CD8-positive, alpha-beta memory T cell (primary cell): ENCODE data around the gene LRFN4. TPM values are rescaled to one million over a fixed set of nuclear protein-coding genes. Genes with fewer than 3 reads are reported as not detected.
A peak's percentile ranks its signal among the peaks of the same experiment; 100 is the strongest.

ENCODE experiments used
- CTCF ChIA-PET: fragments of 350-600 bp; sonication (Branson Sonifier 250); formaldehyde crosslinking; loops from one replicate; lab custom pipeline; 2021; ENCODE audit warnings: antibody characterized with exemption; lab: Charles Lee
- POLR2A ChIA-PET: fragments of 350-600 bp; sonication (Branson Sonifier 250); formaldehyde crosslinking; loops from one replicate; lab custom pipeline; 2021; ENCODE audit warnings: antibody characterized with exemption; lab: Charles Lee
- DNase-seq, 5 donors: peaks; one replicate each; pipeline versions ENCODE4 v3.0.0 to v3.0.0-alpha.2; 2020 to 2022; ENCODE audit warnings: mixed read lengths in 1 of 5
- H3K27ac ChIP-seq: one replicate; pipeline ENCODE4 v1.7.0; 2013; ENCODE audit warnings: low read depth, mild to moderate bottlenecking, low read length, moderate library complexity
- H3K27me3 ChIP-seq: 2 replicates; pipeline ENCODE4 v1.7.0; 2013; ENCODE audit warnings: low read length, mild to moderate bottlenecking; ENCODE audit not compliant: insufficient read depth, poor library complexity, severe bottlenecking
- H3K36me3 ChIP-seq: 2 replicates; pipeline ENCODE4 v1.7.0; 2013; ENCODE audit warnings: mild to moderate bottlenecking, low read length, moderate library complexity; ENCODE audit not compliant: insufficient read depth
- H3K4me1 ChIP-seq: 2 replicates; pipeline ENCODE4 v1.7.0; 2013; ENCODE audit warnings: mild to moderate bottlenecking, low read length, moderate library complexity; ENCODE audit not compliant: insufficient read depth
- H3K4me3 ChIP-seq: 2 replicates; pipeline ENCODE4 v1.7.0; 2013; ENCODE audit warnings: mild to moderate bottlenecking, low read length
- H3K9me3 ChIP-seq: 2 replicates; pipeline ENCODE4 v1.7.0; 2013; ENCODE audit warnings: mild to moderate bottlenecking, low read length
- H3K27ac Mint-ChIP-seq, 8 donors: one replicate each; pipeline ENCODE4 v1.8.0; 2020 to 2021; ENCODE audit warnings: mixed read lengths in 8 of 8, mild to moderate bottlenecking in 6 of 8, inconsistent platforms in 3 of 8, moderate library complexity in 3 of 8
- H3K27me3 Mint-ChIP-seq, 2 donors: one replicate each; pipeline ENCODE4 v1.8.0; 2020 to 2021; ENCODE audit warnings: mixed read lengths in 2 of 2, mild to moderate bottlenecking in 1 of 2, moderate library complexity in 1 of 2
- H3K36me3 Mint-ChIP-seq, 3 donors: one replicate each; pipeline ENCODE4 v1.8.0; 2020 to 2021; ENCODE audit warnings: mixed read lengths in 3 of 3, inconsistent platforms in 1 of 3, mild to moderate bottlenecking in 1 of 3
- H3K4me1 Mint-ChIP-seq, 3 donors: one replicate each; pipeline ENCODE4 v1.8.0; 2020 to 2021; ENCODE audit warnings: mixed read lengths in 3 of 3, inconsistent platforms in 1 of 3, mild to moderate bottlenecking in 1 of 3
- H3K4me3 Mint-ChIP-seq, 7 donors: one replicate each; pipeline ENCODE4 v1.8.0; 2020 to 2021; ENCODE audit warnings: mixed read lengths in 7 of 7, mild to moderate bottlenecking in 6 of 7, moderate library complexity in 4 of 7, inconsistent platforms in 2 of 7
- H3K9me3 Mint-ChIP-seq, 5 donors: one replicate each; pipeline ENCODE4 v1.8.0; 2020 to 2022; ENCODE audit warnings: mixed read lengths in 5 of 5, mild to moderate bottlenecking in 3 of 5, moderate library complexity in 2 of 5, inconsistent platforms in 1 of 5
- polyA plus RNA-seq: library from polyadenylated mRNA; unstranded; fragments of 300-500 nt; fragmentation: Illumina TruSeq; gene quantifications from one replicate; pipeline ENCODE4 v1.2.3, GENCODE V29; 2021
- total RNA-seq, 2 experiments: library from RNA; stranded (reverse); gene quantifications; one replicate each; pipeline ENCODE4 v1.2.3, GENCODE V29; 2021

Gene LRFN4
- total and polyA plus RNA-seq, 3 experiments from 2014 or later: 2.2 to 42.8 (median 35.5) TPM

DNA sequence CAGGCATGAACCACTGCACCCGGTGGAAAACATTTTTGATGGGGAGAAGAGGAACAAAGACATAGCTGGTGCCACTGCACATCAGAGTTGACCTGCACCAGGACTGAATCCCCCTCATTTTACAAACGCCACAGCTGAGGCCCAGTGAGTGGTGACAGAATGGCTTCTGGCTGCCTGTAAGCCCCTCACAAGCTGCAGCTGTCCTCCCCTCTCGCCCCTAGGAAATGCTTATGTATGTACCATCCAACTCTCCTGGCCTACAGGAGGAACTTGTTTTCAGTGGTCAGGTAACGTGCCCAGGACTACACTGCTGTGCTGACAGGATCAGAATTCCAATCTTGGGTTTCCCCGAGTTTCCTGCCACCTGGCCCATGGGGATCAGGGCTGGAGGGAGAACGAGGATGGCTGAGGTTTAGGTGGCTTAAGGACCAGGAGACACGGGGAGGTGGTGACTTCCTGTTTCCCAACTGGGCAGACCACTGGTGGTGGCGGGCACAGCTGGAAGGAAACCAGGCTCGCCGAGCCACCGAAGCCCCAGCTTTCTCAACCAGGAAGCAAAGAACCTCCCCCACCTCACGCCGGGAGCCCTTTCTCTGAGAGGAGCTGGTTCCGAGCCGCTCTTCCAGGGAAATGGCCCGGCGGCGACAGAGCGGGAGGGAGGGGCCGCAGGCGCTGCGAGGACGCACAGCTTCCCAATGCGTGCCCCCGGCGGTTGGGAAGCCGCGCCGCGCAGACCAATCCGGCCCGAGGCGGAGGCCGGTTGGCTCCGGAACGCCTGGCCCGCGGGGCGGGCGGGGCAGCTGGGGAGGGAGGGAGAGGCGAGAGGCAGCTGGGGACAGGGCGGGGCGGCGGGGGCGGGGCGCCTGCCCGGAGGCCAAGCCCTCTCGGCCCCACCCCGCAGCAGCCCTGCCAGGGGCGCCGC is 1.0 kb upstream of the LRFN4 start:
- peak in 4 of 5 donors; percentile 76 to 86 (median 80) for DNase-seq
- Mint-ChIP-seq H3K27ac (peak overlapping the region; percentile 62 to 96 (median 82)), H3K36me3 (no peaks in the 10 kb centered on the region), H3K4me3 (peak overlapping the region; percentile 82 to 90 (median 88)), H3K27me3 (peaks cover 0 to 1% of the 10 kb centered on the region in 2 donors), H3K4me1 (peaks cover 6 to 7% (median 6%) of the 10 kb centered on the region in 3 donors), H3K9me3 (no peaks in the 10 kb centered on the region)
- Histone ChIP-seq H3K27ac (peak overlapping the region; percentile 87), H3K36me3 (no peaks in the 10 kb centered on the region), H3K4me1 (peaks cover 6% of the 10 kb centered on the region), H3K4me3 (peak overlapping the region; percentile 66), H3K9me3 (no peaks in the 10 kb centered on the region), H3K27me3 (no peaks in the 10 kb centered on the region)
- CTCF ChIA-PET: interaction anchor here (0.6 kb wide), 1 partner anchor 28 kb away, joined by 3 read pairs; no protein-coding TSS in a partner anchor
- POLR2A ChIA-PET: interaction anchor here (0.5 to 3.9 kb wide), 5 partner anchors 12 to 1284 kb away, joined by 3 to 45 read pairs (median 3); partner anchors contain the start of genes KDM2A and RCE1

DNA sequence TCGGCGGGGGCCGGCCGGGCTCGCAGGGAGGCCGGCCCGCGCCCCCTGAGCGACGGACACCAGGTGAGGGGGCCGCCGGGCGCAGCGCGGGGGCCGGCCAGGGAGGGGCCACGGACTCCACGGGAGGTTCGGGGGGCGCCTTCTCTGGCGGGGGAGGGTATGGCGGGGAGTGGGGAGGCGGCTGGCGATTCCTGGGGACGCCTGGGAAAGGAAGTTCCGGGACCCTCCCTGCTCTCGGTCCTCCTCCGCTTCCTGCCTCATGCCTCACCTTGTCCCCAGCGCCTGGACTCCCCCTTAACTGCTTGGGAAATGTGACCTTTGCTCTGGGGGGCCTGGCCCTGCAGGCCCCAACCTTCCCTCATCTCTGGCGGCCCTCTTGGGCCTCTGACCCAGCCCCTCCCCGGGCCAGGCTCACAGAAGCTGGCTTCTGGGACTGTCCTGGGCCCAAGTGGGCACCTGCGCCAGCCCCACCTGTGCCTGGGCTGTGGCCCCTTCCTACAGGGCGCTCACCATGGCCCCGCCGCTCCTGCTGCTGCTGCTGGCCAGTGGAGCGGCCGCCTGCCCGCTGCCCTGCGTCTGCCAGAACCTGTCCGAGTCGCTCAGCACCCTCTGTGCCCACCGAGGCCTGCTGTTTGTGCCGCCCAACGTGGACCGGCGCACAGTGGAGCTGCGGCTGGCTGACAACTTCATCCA is 516 bp downstream of the LRFN4 start:
- CTCF ChIA-PET: no interaction called here
- no peak overlapping the region for H3K4me3 ChIP-seq

DNA sequence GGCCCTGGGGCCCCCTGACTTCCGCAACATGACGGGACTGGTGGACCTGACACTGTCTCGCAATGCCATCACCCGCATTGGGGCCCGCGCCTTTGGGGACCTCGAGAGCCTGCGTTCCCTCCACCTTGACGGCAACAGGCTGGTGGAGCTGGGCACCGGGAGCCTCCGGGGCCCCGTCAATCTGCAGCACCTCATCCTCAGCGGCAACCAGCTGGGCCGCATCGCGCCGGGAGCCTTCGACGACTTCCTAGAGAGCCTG is 992 bp downstream of the LRFN4 start:
- Histone ChIP-seq H3K4me1 (peaks cover 6% of the 10 kb centered on the region), H3K27me3 (no peaks in the 10 kb centered on the region), H3K4me3 (no peak overlapping the region), H3K36me3 (no peaks in the 10 kb centered on the region), H3K9me3 (no peaks in the 10 kb centered on the region), H3K27ac (no peak overlapping the region)
- CTCF ChIA-PET: no interaction called here
- Mint-ChIP-seq H3K27me3 (no peaks in the 10 kb centered on the region), H3K4me1 (peaks cover 6 to 7% (median 6%) of the 10 kb centered on the region in 3 donors), H3K9me3 (no peaks in the 10 kb centered on the region), H3K4me3 (peak overlapping the region in 6 of 7 donors; percentile 15 to 79 (median 62)), H3K36me3 (no peaks in the 10 kb centered on the region), H3K27ac (no peak overlapping the region)
- no peak for DNase-seq
- POLR2A ChIA-PET: no interaction called here

More for the DNA sequence above, 516 bp downstream of the LRFN4 start:
- Mint-ChIP-seq H3K27ac (peak overlapping the region in 2 of 8 donors; percentile 45 to 46), H3K27me3 (no peaks in the 10 kb centered on the region), H3K4me3 (peak overlapping the region; percentile 68 to 86 (median 79)), H3K9me3 (no peaks in the 10 kb centered on the region), H3K4me1 (peaks cover 6 to 7% (median 6%) of the 10 kb centered on the region in 3 donors), H3K36me3 (no peaks in the 10 kb centered on the region)
- Histone ChIP-seq H3K27me3 (no peaks in the 10 kb centered on the region), H3K36me3 (no peaks in the 10 kb centered on the region), H3K4me1 (peaks cover 6% of the 10 kb centered on the region), H3K9me3 (no peaks in the 10 kb centered on the region), H3K27ac (no peak overlapping the region)
- POLR2A ChIA-PET: no interaction called here
- DNase-seq: no peak

DNA sequence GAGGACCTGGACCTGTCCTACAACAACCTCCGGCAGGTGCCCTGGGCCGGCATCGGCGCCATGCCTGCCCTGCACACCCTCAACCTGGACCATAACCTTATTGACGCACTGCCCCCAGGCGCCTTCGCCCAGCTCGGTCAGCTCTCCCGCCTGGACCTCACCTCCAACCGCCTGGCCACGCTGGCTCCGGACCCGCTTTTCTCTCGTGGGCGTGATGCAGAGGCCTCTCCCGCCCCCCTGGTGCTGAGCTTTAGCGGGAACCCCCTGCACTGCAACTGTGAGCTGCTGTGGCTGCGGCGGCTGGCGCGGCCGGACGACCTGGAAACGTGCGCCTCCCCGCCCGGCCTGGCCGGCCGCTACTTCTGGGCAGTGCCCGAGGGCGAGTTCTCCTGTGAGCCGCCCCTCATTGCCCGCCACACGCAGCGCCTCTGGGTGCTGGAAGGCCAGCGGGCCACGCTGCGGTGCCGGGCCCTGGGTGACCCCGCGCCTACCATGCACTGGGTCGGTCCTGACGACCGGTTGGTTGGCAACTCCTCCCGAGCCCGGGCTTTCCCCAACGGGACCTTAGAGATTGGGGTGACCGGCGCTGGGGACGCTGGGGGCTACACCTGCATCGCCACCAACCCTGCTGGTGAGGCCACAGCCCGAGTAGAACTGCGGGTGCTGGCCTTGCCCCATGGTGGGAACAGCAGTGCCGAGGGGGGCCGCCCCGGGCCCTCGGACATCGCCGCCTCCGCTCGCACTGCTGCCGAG is 1.5 kb downstream of the LRFN4 start:
- Histone ChIP-seq H3K36me3 (no peaks in the 10 kb centered on the region), H3K27ac (no peak overlapping the region), H3K27me3 (no peaks in the 10 kb centered on the region), H3K4me3 (no peak overlapping the region), H3K9me3 (no peaks in the 10 kb centered on the region), H3K4me1 (peaks cover 6% of the 10 kb centered on the region)
- Mint-ChIP-seq H3K27ac (no peak overlapping the region), H3K9me3 (no peaks in the 10 kb centered on the region), H3K4me3 (peak overlapping the region in 6 of 7 donors; percentile 15 to 78 (median 62)), H3K36me3 (no peaks in the 10 kb centered on the region), H3K4me1 (peaks cover 6 to 7% (median 6%) of the 10 kb centered on the region in 3 donors), H3K27me3 (no peaks in the 10 kb centered on the region)
- ChIA-PET CTCF (no interaction called here), POLR2A (no interaction called here)
- no peak for DNase-seq

DNA sequence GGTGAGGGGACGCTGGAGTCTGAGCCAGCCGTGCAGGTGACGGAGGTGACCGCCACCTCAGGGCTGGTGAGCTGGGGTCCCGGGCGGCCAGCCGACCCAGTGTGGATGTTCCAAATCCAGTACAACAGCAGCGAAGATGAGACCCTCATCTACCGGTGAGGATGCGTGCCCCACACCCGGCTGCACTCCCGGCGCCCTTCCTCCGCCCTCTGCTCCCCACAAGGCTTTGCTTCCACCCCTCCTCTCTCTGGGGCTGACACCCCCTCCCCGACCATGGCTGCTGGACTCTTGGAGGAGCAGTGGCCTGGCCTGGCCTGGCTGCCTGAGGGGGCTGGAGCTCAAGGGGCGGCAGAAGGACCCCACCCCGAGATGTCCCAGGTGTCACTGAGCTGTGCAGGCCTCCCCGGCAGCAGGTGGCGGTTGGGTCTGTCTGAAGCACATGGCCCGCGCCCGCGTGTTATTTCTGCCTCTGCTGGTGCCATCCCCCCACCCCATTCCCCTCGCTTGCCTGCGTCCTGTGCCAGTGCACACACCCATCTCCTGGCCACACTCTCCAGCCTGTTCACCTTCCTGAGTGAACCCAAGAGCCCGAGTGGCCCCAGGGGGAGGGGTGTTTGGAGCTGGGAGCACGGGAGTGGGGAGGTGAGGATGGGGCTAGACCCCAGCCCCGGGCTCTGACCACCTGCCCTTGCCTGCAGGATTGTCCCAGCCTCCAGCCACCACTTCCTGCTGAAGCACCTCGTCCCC is 2.2 kb downstream of the LRFN4 start:
- Mint-ChIP-seq H3K4me1 (peaks cover 4 to 6% (median 6%) of the 10 kb centered on the region in 3 donors), H3K4me3 (peak overlapping the region in 3 of 7 donors; percentile 18 to 54 (median 35)), H3K27me3 (no peaks in the 10 kb centered on the region), H3K36me3 (no peaks in the 10 kb centered on the region), H3K27ac (no peak overlapping the region), H3K9me3 (no peaks in the 10 kb centered on the region)
- H3K4me1 ChIP-seq: peaks cover 6% of the 10 kb centered on the region
- POLR2A ChIA-PET: no interaction called here
- DNase-seq: no peak
- H3K27ac ChIP-seq: no peak overlapping the region
- no peak overlapping the region for H3K4me3 ChIP-seq
- H3K9me3 ChIP-seq: no peaks in the 10 kb centered on the region
- H3K36me3 ChIP-seq: no peaks in the 10 kb centered on the region
- CTCF ChIA-PET: no interaction called here
- no peaks in the 10 kb centered on the region for H3K27me3 ChIP-seq

DNA sequence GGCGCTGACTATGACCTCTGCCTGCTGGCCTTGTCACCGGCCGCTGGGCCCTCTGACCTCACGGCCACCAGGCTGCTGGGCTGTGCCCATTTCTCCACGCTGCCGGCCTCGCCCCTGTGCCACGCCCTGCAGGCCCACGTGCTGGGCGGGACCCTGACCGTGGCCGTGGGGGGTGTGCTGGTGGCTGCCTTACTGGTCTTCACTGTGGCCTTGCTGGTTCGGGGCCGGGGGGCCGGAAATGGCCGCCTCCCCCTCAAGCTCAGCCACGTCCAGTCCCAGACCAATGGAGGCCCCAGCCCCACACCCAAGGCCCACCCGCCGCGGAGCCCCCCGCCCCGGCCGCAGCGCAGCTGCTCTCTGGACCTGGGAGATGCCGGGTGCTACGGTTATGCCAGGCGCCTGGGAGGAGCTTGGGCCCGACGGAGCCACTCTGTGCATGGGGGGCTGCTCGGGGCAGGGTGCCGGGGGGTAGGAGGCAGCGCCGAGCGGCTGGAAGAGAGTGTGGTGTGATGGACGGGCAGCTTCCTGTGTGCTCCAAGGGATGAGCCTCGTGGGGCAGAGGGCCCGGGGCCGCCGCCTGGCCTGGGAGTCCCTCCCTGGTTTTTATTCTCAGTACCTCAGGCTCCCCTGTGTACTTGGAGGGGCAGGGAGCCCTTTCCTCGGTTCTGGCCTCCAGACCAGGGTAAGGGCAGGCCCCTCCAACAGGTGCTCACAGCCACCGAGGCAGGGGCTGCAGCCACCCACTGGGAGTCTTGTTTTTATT is 3.0 kb downstream of the LRFN4 start:
- Mint-ChIP-seq H3K36me3 (no peaks in the 10 kb centered on the region), H3K27me3 (no peaks in the 10 kb centered on the region), H3K27ac (no peak overlapping the region), H3K4me1 (peaks cover 4 to 6% (median 6%) of the 10 kb centered on the region in 3 donors), H3K9me3 (no peaks in the 10 kb centered on the region), H3K4me3 (no peak overlapping the region)
- Histone ChIP-seq H3K27ac (no peak overlapping the region), H3K27me3 (no peaks in the 10 kb centered on the region), H3K4me1 (peaks cover 6% of the 10 kb centered on the region), H3K4me3 (no peak overlapping the region), H3K9me3 (no peaks in the 10 kb centered on the region), H3K36me3 (no peaks in the 10 kb centered on the region)
- ChIA-PET POLR2A (no interaction called here), CTCF (no interaction called here)
- DNase-seq: no peak

DNA sequence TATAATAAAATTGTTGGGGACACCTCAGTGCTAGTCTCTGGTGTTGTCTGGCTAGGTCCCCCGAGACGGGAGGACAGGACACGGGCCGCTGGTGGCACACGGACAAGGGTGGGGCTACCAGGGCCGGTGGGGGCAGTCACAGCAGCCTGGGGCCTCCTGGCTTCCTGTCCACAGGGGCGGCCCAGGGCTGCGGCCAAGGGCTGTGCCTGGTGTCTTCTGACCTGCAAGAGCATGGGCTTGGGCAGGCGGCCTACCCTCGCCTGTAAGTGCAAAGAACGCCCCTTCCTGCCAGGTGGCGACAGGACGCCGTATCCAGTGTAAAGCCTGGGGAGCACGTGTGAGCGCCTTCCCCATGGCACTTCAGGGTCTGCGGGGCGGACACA is 3.6 kb downstream of the LRFN4 start:
- H3K4me1 ChIP-seq: peaks cover 5% of the 10 kb centered on the region
- Mint-ChIP-seq H3K36me3 (no peaks in the 10 kb centered on the region), H3K4me1 (peaks cover 4 to 5% (median 5%) of the 10 kb centered on the region in 3 donors), H3K9me3 (no peaks in the 10 kb centered on the region), H3K27me3 (no peaks in the 10 kb centered on the region), H3K4me3 (no peak overlapping the region), H3K27ac (no peak overlapping the region)
- DNase-seq: no peak
- ChIA-PET CTCF (no interaction called here), POLR2A (no interaction called here)
- H3K27ac ChIP-seq: no peak overlapping the region
- no peaks in the 10 kb centered on the region for H3K27me3 ChIP-seq
- no peak overlapping the region for H3K4me3 ChIP-seq
- H3K9me3 ChIP-seq: no peaks in the 10 kb centered on the region
- no peaks in the 10 kb centered on the region for H3K36me3 ChIP-seq
